Measurements from ENCODE around the gene PMEPA1.

PMEPA1 gene

GRCh38 chr20:57625181-57625958 lies 84.4 kb downstream of the PMEPA1 start:
- Histone ChIP-seq H4K20me1 (peaks cover 1% of the 10 kb centered on the region; the same call in 1 of the 2 replicates), H3K4me3 (no peak overlapping the region), H3K4me2 (no peak overlapping the region), H3K4me1 (peaks cover 62% of the 10 kb centered on the region), H3K36me3 (no peaks in the 10 kb centered on the region), H3K9ac (no peak overlapping the region), H3K27ac (no peak overlapping the region), H3K9me3 (peaks cover 23% of the 10 kb centered on the region), H3K27me3 (no peaks in the 10 kb centered on the region)
- TF ChIP-seq Cebpa-rat (IDR thresholded peaks at IDR 0.05): no peak

- peaks cover 12% of the 10 kb centered on the region; the same call in 1 of the 2 replicates for H3K9me3 ChIP-seq
- no peaks in the 10 kb centered on the region for H3K36me3 ChIP-seq
- peaks cover 13% of the 10 kb centered on the region for H4K20me1 ChIP-seq
- no peak for TF ChIP-seq Cebpa-rat (IDR thresholded peaks at IDR 0.05)
- no peak overlapping the region for H3K4me2 ChIP-seq
- H3K27me3 ChIP-seq: no peaks in the 10 kb centered on the region
- H3K4me3 ChIP-seq: no peak overlapping the region
- peaks cover 66% of the 10 kb centered on the region for H3K4me1 ChIP-seq
- no peak overlapping the region for H3K27ac ChIP-seq
- H3K9ac ChIP-seq: no peak overlapping the region
Measured at GRCh38 chr20:57624124-57624523, 85.7 kb downstream of the PMEPA1 start.

GRCh38 chr20:57622579-57623381 lies 87.0 kb downstream of the PMEPA1 start:
- H3K9ac ChIP-seq: no peak overlapping the region
- H3K4me2 ChIP-seq: peak overlapping the region; percentile 95
- H3K27me3 ChIP-seq: no peaks in the 10 kb centered on the region
- no peak overlapping the region for H3K27ac ChIP-seq
- H3K36me3 ChIP-seq: no peaks in the 10 kb centered on the region
- peaks cover 66% of the 10 kb centered on the region for H3K4me1 ChIP-seq
- TF ChIP-seq Cebpa-rat (IDR thresholded peaks at IDR 0.05): no peak
- H3K4me3 ChIP-seq: no peak overlapping the region
- H3K9me3 ChIP-seq: peaks cover 12% of the 10 kb centered on the region; the same call in 1 of the 2 replicates
- peaks cover 18% of the 10 kb centered on the region for H4K20me1 ChIP-seq

GRCh38 chr20:57622201-57622570 lies 87.6 kb downstream of the PMEPA1 start:
- H3K4me2 ChIP-seq: peak overlapping the region; percentile 95; the same call in 1 of the 2 replicates
- no peak overlapping the region for H3K9ac ChIP-seq
- no peaks in the 10 kb centered on the region for H3K36me3 ChIP-seq
- H4K20me1 ChIP-seq: peaks cover 19% of the 10 kb centered on the region
- peaks cover 66% of the 10 kb centered on the region for H3K4me1 ChIP-seq
- no peaks in the 10 kb centered on the region for H3K27me3 ChIP-seq
- peaks cover 12% of the 10 kb centered on the region; the same call in 1 of the 2 replicates for H3K9me3 ChIP-seq
- TF ChIP-seq Cebpa-rat (IDR thresholded peaks at IDR 0.05): no peak
- no peak overlapping the region for H3K4me3 ChIP-seq
- no peak overlapping the region for H3K27ac ChIP-seq

- H3K4me2 ChIP-seq: peak overlapping the region; percentile 95
- no peak overlapping the region for H3K27ac ChIP-seq
- H3K9ac ChIP-seq: no peak overlapping the region
- peaks cover 12% of the 10 kb centered on the region; the same call in 1 of the 2 replicates for H3K9me3 ChIP-seq
- no peaks in the 10 kb centered on the region for H3K36me3 ChIP-seq
- no peaks in the 10 kb centered on the region for H3K27me3 ChIP-seq
- no peak for TF ChIP-seq Cebpa-rat (IDR thresholded peaks at IDR 0.05)
- H3K4me1 ChIP-seq: peaks cover 67% of the 10 kb centered on the region
- peaks cover 19% of the 10 kb centered on the region for H4K20me1 ChIP-seq
- H3K4me3 ChIP-seq: no peak overlapping the region
Measured at GRCh38 chr20:57621421-57622200, 88.2 kb downstream of the PMEPA1 start.

- peaks cover 19% of the 10 kb centered on the region for H4K20me1 ChIP-seq
- H3K36me3 ChIP-seq: no peaks in the 10 kb centered on the region
- peak overlapping the region; percentile 31; the same call in 1 of the 2 replicates for H3K27ac ChIP-seq
- H3K27me3 ChIP-seq: no peaks in the 10 kb centered on the region
- peak overlapping the region; percentile 49; the same call in 1 of the 2 replicates for H3K4me3 ChIP-seq
- H3K4me2 ChIP-seq: peak overlapping the region; percentile 95
- peaks cover 12% of the 10 kb centered on the region; the same call in 1 of the 2 replicates for H3K9me3 ChIP-seq
- peaks cover 73% of the 10 kb centered on the region for H3K4me1 ChIP-seq
- TF ChIP-seq Cebpa-rat (IDR thresholded peaks at IDR 0.05): no peak
- 0 out of 2 replicates have a peak overlapping the region, but pooled peaks have one; percentile 12 for H3K9ac ChIP-seq
Measured at GRCh38 chr20:57620999-57621398, 88.8 kb downstream of the PMEPA1 start.

- Histone ChIP-seq H3K9me3 (peaks cover 9% of the 10 kb centered on the region; the same call in 1 of the 2 replicates), H4K20me1 (peaks cover 19% of the 10 kb centered on the region), H3K36me3 (no peaks in the 10 kb centered on the region), H3K4me2 (peak within 1 kb of the TSS; percentile 95), H3K27ac (peak within 1 kb of the TSS; percentile 31; the same call in 1 of the 2 replicates), H3K4me3 (peak within 1 kb of the TSS; percentile 49), H3K9ac (0 out of 2 replicates have a peak within 1 kb of the TSS, but pooled peaks have one; percentile 12), H3K4me1 (peaks cover 78% of the 10 kb centered on the region), H3K27me3 (peaks cover 4% of the 10 kb centered on the region; the same call in 1 of the 2 replicates)
- no peak for TF ChIP-seq Cebpa-rat (IDR thresholded peaks at IDR 0.05)
Measured at GRCh38 chr20:57620274-57620990, 89.4 kb downstream of the PMEPA1 start, which contains the start of gene ZBP1. TSS of gene ZBP1 (minus strand) at chr20:57620426. CDS start at chr20:57620295, 131 bp downstream.

- H3K4me1 ChIP-seq: peaks cover 81% of the 10 kb centered on the region
- H4K20me1 ChIP-seq: peaks cover 19% of the 10 kb centered on the region
- TF ChIP-seq Cebpa-rat (IDR thresholded peaks at IDR 0.05): no peak
- peak overlapping the region; percentile 49 for H3K4me3 ChIP-seq
- peaks cover 9% of the 10 kb centered on the region for H3K27me3 ChIP-seq
- H3K4me2 ChIP-seq: peak overlapping the region; percentile 95
- peak overlapping the region; percentile 58; the same call in 1 of the 2 replicates for H3K27ac ChIP-seq
- no peaks in the 10 kb centered on the region for H3K36me3 ChIP-seq
- no peaks in the 10 kb centered on the region for H3K9me3 ChIP-seq
- no peak overlapping the region for H3K9ac ChIP-seq
Measured at GRCh38 chr20:57619051-57619831, 90.6 kb downstream of the PMEPA1 start.

All from BLaER1 (cell line).